GM18505 (cell line): ENCODE results near the gene CRTC2.

Source experiments
- ATAC-seq: cut with Tn5 transposase; IDR thresholded peaks from one replicate; pipeline ENCODE4 v1.9.1; 2021; ENCODE audit not compliant: unreplicated experiment
- POLR2A ChIP-seq: IDR thresholded peaks from 4 replicates; pipeline ENCODE4 v1.6.1; 2011; ENCODE audit warnings: borderline replicate concordance; ENCODE audit not compliant: insufficient read depth, insufficient read length; ENCODE audit errors: extremely low read depth

The CRTC2 gene

DNA sequence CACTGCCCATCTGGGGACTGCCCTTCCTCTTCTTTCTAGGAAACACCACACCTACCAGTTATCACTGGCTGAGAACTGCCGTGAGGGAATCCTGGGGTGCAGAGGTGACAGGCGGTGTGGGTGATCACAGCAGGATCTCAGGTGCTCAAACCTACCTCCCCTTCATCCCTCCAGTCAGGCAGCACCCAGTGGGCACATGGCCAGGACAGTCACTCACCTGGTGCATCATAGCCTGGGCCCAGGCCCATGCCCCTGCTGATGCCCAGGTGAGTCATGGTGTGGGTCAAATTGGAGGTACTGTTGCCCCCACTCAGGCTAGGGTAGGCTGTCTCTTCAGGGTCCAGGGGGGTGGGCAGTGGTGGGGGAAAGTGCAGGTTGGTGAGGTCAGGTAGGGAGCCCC is 6.6 kb downstream of the CRTC2 start:
- TF ChIP-seq POLR2A = no peak
- no peak for ATAC-seq

- TF ChIP-seq POLR2A = no peak
Measured at GRCh38 chr1:153951183-153951582, 7.2 kb downstream of the CRTC2 start.

DNA sequence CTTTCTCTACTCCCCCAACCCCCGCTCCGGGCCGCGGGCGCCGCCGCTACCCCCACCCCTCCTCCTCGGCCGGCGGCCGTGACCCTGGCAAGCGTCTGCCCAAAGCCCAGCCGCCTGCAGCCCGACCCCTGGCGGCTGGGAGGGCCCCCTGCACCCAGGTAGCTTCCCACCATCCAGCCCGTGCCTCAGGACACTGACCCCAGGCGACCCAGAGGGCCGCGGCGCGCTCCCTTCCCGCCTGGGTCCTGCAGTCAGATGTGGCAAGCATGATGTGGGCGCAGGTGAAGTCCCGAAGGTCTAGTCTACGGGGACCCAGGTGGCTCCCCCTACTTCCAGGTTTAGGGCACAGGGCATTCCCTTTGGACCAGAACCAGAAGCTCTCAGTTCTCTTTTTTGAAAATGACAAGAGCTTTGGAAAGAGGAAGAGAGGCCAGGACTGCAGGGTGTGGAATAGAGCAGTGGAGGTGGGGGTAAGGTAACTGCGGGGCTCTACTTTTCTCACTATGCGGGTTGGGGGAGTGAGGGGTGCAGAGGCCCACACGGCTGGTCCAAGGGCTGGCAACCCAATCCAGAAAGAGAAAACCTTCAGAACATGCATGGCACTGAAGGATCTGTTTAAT is 11.7 kb downstream of the CRTC2 start, which contains the start of gene DENND4B:
Gene DENND4B (minus strand): TSS at position 97 of the 620 bp plus-strand sequence. CDS start 2,344 bp downstream, outside the sequence.
- TF ChIP-seq POLR2A = no peak

More at GRCh38 chr1:153951183-153951582, 7.2 kb downstream of the CRTC2 start:
- no peak for ATAC-seq

GRCh38 chr1:153945795-153946621 is 12.4 kb downstream of the CRTC2 start:
- peak; percentile 70 for TF ChIP-seq POLR2A
- peak; percentile 65 for ATAC-seq

More for the DNA sequence above, 11.7 kb downstream of the CRTC2 start, which contains the start of gene DENND4B:
- ATAC-seq = peak; percentile 57

- peak; percentile 56 for TF ChIP-seq POLR2A
- ATAC-seq = no peak
Measured at GRCh38 chr1:153945131-153945794, 13.1 kb downstream of the CRTC2 start.

- ATAC-seq = no peak
Measured at GRCh38 chr1:153944827-153945117, 13.6 kb downstream of the CRTC2 start.

GRCh38 chr1:153944005-153944826 is 14.2 kb downstream of the CRTC2 start:
- ATAC-seq = no peak
- TF ChIP-seq POLR2A = no peak

More at GRCh38 chr1:153944827-153945117, 13.6 kb downstream of the CRTC2 start:
- TF ChIP-seq POLR2A = no peak

GRCh38 chr1:153942766-153943549 is 15.5 kb downstream of the CRTC2 start:
- ATAC-seq = no peak
- TF ChIP-seq POLR2A = no peak

DNA sequence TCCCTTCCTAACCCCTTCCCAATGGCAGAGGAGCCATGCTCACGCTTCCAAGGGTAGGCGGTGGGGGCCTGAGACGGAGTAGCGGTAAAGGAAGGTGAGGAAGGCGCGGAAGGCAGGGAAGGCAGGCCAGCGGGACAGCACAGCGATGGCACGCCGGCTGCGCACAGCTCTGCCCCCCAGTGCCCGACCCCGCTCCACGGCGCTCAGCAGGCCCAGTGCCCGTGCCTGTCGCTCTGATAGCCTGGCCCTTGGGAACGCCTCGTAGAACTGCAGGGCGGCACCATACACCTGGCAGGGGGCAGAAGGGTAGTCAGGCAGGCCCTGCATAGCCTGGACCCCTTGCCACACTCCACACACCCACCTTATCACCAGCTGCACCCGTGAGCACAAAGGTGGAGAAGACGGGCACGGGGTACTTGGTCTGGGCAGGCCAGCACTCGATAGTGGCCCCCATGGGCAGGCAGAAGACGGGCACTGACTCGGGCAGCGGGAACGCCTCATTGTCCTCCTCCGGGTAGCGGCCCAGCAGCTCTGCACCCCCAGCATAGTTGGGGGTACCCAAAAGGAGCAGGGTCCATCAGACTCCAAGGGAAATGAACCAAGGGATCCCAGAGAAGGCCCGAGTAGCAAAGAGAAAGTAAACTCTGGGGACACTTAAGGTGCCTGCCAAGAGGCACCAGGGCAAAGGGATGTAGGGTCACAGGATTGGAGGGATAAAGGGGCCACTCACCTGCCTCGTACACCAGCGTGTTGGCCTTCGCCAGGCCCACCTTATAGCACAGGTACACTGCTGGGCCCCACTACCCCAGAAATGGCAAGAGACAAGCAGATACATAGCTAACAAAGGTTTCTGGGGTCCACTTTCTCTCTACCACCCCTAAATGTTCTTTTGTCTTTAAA is 16.3 kb downstream of the CRTC2 start:
- TF ChIP-seq POLR2A = no peak
- ATAC-seq = no peak

- no peak for ATAC-seq
- TF ChIP-seq POLR2A = no peak
Measured at GRCh38 chr1:153940756-153941155, 17.7 kb downstream of the CRTC2 start.

DNA sequence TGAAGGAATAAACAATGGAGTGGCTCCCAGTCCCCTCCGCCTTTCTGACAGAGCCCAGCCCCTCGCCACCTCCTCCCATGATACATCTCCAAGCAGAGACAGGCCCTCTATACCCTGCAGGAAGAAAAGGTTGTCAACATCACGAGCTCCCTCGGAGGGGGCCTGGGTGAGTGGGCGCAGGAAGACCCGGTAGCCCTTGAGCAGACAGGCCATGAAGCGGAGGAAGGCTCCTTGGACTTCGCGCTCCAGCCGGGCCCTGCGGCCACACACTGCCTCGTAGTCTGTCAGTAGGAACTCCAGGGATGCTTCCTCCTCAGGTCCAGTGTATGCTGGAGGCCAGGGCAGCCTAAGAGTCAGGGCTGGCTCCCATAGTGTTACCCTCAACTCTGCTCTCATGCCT is 18.9 kb downstream of the CRTC2 start:
- TF ChIP-seq POLR2A = no peak
- no peak for ATAC-seq

- no peak for TF ChIP-seq POLR2A
- ATAC-seq = no peak
Measured at GRCh38 chr1:153938996-153939395, 19.4 kb downstream of the CRTC2 start.

- ATAC-seq = no peak
- no peak for TF ChIP-seq POLR2A
Measured at GRCh38 chr1:153937331-153937730, 21.1 kb downstream of the CRTC2 start.
